ENCODE results near the gene KCNQ1.

KCNQ1 gene

GRCh38 chr11:2570211-2570811 is 125.5 kb downstream of the KCNQ1 start:
- DNase-seq (ENCODE audit: extremely low read depth, low read depth), result no peak
- TF ChIP-seq CTCF (IDR thresholded peaks at IDR 0.05; ENCODE audit: low read depth, low read length), result no peak

- no peak for TF ChIP-seq CTCF (IDR thresholded peaks at IDR 0.05; ENCODE audit: low read depth, low read length)
- no peak for DNase-seq (ENCODE audit: extremely low read depth, low read depth)
Measured at GRCh38 chr11:2570841-2571597, 126.2 kb downstream of the KCNQ1 start.

- TF ChIP-seq CTCF (IDR thresholded peaks at IDR 0.05; ENCODE audit: low read depth, low read length), result no peak
- no peak for DNase-seq (ENCODE audit: extremely low read depth, low read depth)
Measured at GRCh38 chr11:2571598-2572281, 126.9 kb downstream of the KCNQ1 start.

GRCh38 chr11:2572491-2573239 is 127.9 kb downstream of the KCNQ1 start:
- DNase-seq (ENCODE audit: extremely low read depth, low read depth), result no peak

GRCh38 chr11:2573240-2574042 is 128.6 kb downstream of the KCNQ1 start:
- TF ChIP-seq CTCF (IDR thresholded peaks at IDR 0.05; ENCODE audit: low read depth, low read length), result no peak
- DNase-seq (ENCODE audit: extremely low read depth, low read depth), result no peak

More at GRCh38 chr11:2572491-2573239, 127.9 kb downstream of the KCNQ1 start:
- no peak for TF ChIP-seq CTCF (IDR thresholded peaks at IDR 0.05; ENCODE audit: low read depth, low read length)

- no peak for TF ChIP-seq CTCF (IDR thresholded peaks at IDR 0.05; ENCODE audit: low read depth, low read length)
- DNase-seq (ENCODE audit: extremely low read depth, low read depth), result no peak
Measured at GRCh38 chr11:2574043-2574552, 129.3 kb downstream of the KCNQ1 start.
